ENCODE data around the gene LRRC18.

The LRRC18 gene

GRCh38 chr10:48932831-48933664 lies 6.6 kb downstream of the LRRC18 start:
- Histone ChIP-seq H3K27ac (ENCODE audit: low read depth, low read length) (no peak overlapping the region), H3K27me3 (ENCODE audit: insufficient read depth, low read length) (no peaks in the 10 kb centered on the region), H3K9ac (ENCODE audit: low read depth, low read length) (no peak overlapping the region), H3K4me3 (ENCODE audit: low read length) (no peak overlapping the region), H3K4me1 (ENCODE audit: insufficient read depth, low read length) (no peaks in the 10 kb centered on the region), H3K36me3 (ENCODE audit: insufficient read depth, low read length) (no peaks in the 10 kb centered on the region), H3K9me3 (ENCODE audit: insufficient read depth, low read depth, low read length) (no peaks in the 10 kb centered on the region)
- 93% methylated on average over 7 of the region's 7 CpGs for WGBS

GRCh38 chr10:48931188-48931587 lies 8.5 kb downstream of the LRRC18 start:
- Histone ChIP-seq H3K36me3 (ENCODE audit: insufficient read depth, low read length) (no peaks in the 10 kb centered on the region), H3K9ac (ENCODE audit: low read depth, low read length) (no peak overlapping the region), H3K27me3 (ENCODE audit: insufficient read depth, low read length) (no peaks in the 10 kb centered on the region), H3K9me3 (ENCODE audit: insufficient read depth, low read depth, low read length) (no peaks in the 10 kb centered on the region), H3K27ac (ENCODE audit: low read depth, low read length) (no peak overlapping the region), H3K4me3 (ENCODE audit: low read length) (no peak overlapping the region), H3K4me1 (ENCODE audit: insufficient read depth, low read length) (no peaks in the 10 kb centered on the region)
- WGBS, result 81% methylated on average over 3 of the region's 4 CpGs

GRCh38 chr10:48929413-48929990 lies 10.1 kb downstream of the LRRC18 start:
- Histone ChIP-seq H3K9me3 (ENCODE audit: insufficient read depth, low read depth, low read length) (no peaks in the 10 kb centered on the region), H3K36me3 (ENCODE audit: insufficient read depth, low read length) (no peaks in the 10 kb centered on the region), H3K27me3 (ENCODE audit: insufficient read depth, low read length) (no peaks in the 10 kb centered on the region), H3K4me3 (ENCODE audit: low read length) (no peak overlapping the region), H3K4me1 (ENCODE audit: insufficient read depth, low read length) (no peaks in the 10 kb centered on the region), H3K27ac (ENCODE audit: low read depth, low read length) (no peak overlapping the region), H3K9ac (ENCODE audit: low read depth, low read length) (no peak overlapping the region)
- WGBS, result 70% methylated on average over 5 of the region's 5 CpGs

- Histone ChIP-seq H3K27ac (ENCODE audit: low read depth, low read length) (no peak overlapping the region), H3K9me3 (ENCODE audit: insufficient read depth, low read depth, low read length) (no peaks in the 10 kb centered on the region), H3K9ac (ENCODE audit: low read depth, low read length) (no peak overlapping the region), H3K27me3 (ENCODE audit: insufficient read depth, low read length) (no peaks in the 10 kb centered on the region), H3K36me3 (ENCODE audit: insufficient read depth, low read length) (no peaks in the 10 kb centered on the region), H3K4me1 (ENCODE audit: insufficient read depth, low read length) (no peaks in the 10 kb centered on the region), H3K4me3 (ENCODE audit: low read length) (no peak overlapping the region)
- WGBS, result 90% methylated on average over 13 of the region's 13 CpGs
Observed at GRCh38 chr10:48926764-48927540, 12.7 kb downstream of the LRRC18 start.

GRCh38 chr10:48926255-48926654 lies 13.4 kb downstream of the LRRC18 start:
- Histone ChIP-seq H3K9ac (ENCODE audit: low read depth, low read length) (no peak overlapping the region), H3K4me3 (ENCODE audit: low read length) (no peak overlapping the region), H3K27me3 (ENCODE audit: insufficient read depth, low read length) (no peaks in the 10 kb centered on the region), H3K9me3 (ENCODE audit: insufficient read depth, low read depth, low read length) (no peaks in the 10 kb centered on the region), H3K36me3 (ENCODE audit: insufficient read depth, low read length) (no peaks in the 10 kb centered on the region), H3K4me1 (ENCODE audit: insufficient read depth, low read length) (no peaks in the 10 kb centered on the region), H3K27ac (ENCODE audit: low read depth, low read length) (no peak overlapping the region)
- WGBS, result 98% methylated on average over 1 of the region's 1 CpG

- Histone ChIP-seq H3K27ac (ENCODE audit: low read depth, low read length) (no peak overlapping the region), H3K9ac (ENCODE audit: low read depth, low read length) (no peak overlapping the region), H3K9me3 (ENCODE audit: insufficient read depth, low read depth, low read length) (no peaks in the 10 kb centered on the region), H3K27me3 (ENCODE audit: insufficient read depth, low read length) (no peaks in the 10 kb centered on the region), H3K4me3 (ENCODE audit: low read length) (no peak overlapping the region), H3K4me1 (ENCODE audit: insufficient read depth, low read length) (no peaks in the 10 kb centered on the region), H3K36me3 (ENCODE audit: insufficient read depth, low read length) (no peaks in the 10 kb centered on the region)
- 90% methylated on average over 4 of the region's 4 CpGs for WGBS
Observed at GRCh38 chr10:48924988-48925387, 14.7 kb downstream of the LRRC18 start.

GRCh38 chr10:48923748-48924147 lies 15.9 kb downstream of the LRRC18 start:
- Histone ChIP-seq H3K4me1 (ENCODE audit: insufficient read depth, low read length) (no peaks in the 10 kb centered on the region), H3K27me3 (ENCODE audit: insufficient read depth, low read length) (no peaks in the 10 kb centered on the region), H3K9ac (ENCODE audit: low read depth, low read length) (no peak overlapping the region), H3K4me3 (ENCODE audit: low read length) (no peak overlapping the region), H3K36me3 (ENCODE audit: insufficient read depth, low read length) (no peaks in the 10 kb centered on the region), H3K9me3 (ENCODE audit: insufficient read depth, low read depth, low read length) (no peaks in the 10 kb centered on the region), H3K27ac (ENCODE audit: low read depth, low read length) (no peak overlapping the region)
- 75% methylated on average over 3 of the region's 3 CpGs for WGBS

- no peaks in the 10 kb centered on the region for H3K9me3 ChIP-seq (ENCODE audit: insufficient read depth, low read depth, low read length)
- no peaks in the 10 kb centered on the region for H3K36me3 ChIP-seq (ENCODE audit: insufficient read depth, low read length)
- H3K27me3 ChIP-seq (ENCODE audit: insufficient read depth, low read length), result no peaks in the 10 kb centered on the region
- no peaks in the 10 kb centered on the region for H3K4me1 ChIP-seq (ENCODE audit: insufficient read depth, low read length)
- no peak overlapping the region for H3K4me3 ChIP-seq (ENCODE audit: low read length)
- no peak overlapping the region for H3K9ac ChIP-seq (ENCODE audit: low read depth, low read length)
- WGBS, result 94% methylated on average over 14 of the region's 14 CpGs
- no peak overlapping the region for H3K27ac ChIP-seq (ENCODE audit: low read depth, low read length)
Observed at GRCh38 chr10:48913674-48914073, 26.0 kb downstream of the LRRC18 start.

- 89% methylated on average over 5 of the region's 5 CpGs for WGBS
Observed at GRCh38 chr10:48910548-48910947, 29.1 kb downstream of the LRRC18 start.

GRCh38 chr10:48907730-48908129 lies 31.9 kb downstream of the LRRC18 start:
- WGBS, result 95% methylated on average over 4 of the region's 4 CpGs
- H3K4me3 ChIP-seq (ENCODE audit: low read length), result no peak overlapping the region
- H3K27me3 ChIP-seq (ENCODE audit: insufficient read depth, low read length), result no peaks in the 10 kb centered on the region
- no peaks in the 10 kb centered on the region for H3K36me3 ChIP-seq (ENCODE audit: insufficient read depth, low read length)
- no peak overlapping the region for H3K27ac ChIP-seq (ENCODE audit: low read depth, low read length)
- H3K9ac ChIP-seq (ENCODE audit: low read depth, low read length), result no peak overlapping the region
- H3K4me1 ChIP-seq (ENCODE audit: insufficient read depth, low read length), result 0 out of 2 replicates have a peak, but pooled peaks cover 5% of the 10 kb centered on the region
- H3K9me3 ChIP-seq (ENCODE audit: insufficient read depth, low read depth, low read length), result no peaks in the 10 kb centered on the region

More at GRCh38 chr10:48910548-48910947, 29.1 kb downstream of the LRRC18 start:
- 0 out of 2 replicates have a peak, but pooled peaks cover 5% of the 10 kb centered on the region for H3K4me1 ChIP-seq (ENCODE audit: insufficient read depth, low read length)
- H3K27me3 ChIP-seq (ENCODE audit: insufficient read depth, low read length), result no peaks in the 10 kb centered on the region
- H3K9ac ChIP-seq (ENCODE audit: low read depth, low read length), result no peak overlapping the region
- H3K27ac ChIP-seq (ENCODE audit: low read depth, low read length), result no peak overlapping the region
- no peak overlapping the region for H3K4me3 ChIP-seq (ENCODE audit: low read length)
- H3K36me3 ChIP-seq (ENCODE audit: insufficient read depth, low read length), result no peaks in the 10 kb centered on the region
- H3K9me3 ChIP-seq (ENCODE audit: insufficient read depth, low read depth, low read length), result no peaks in the 10 kb centered on the region

GRCh38 chr10:48906841-48907240 lies 32.8 kb downstream of the LRRC18 start:
- no peak overlapping the region for H3K27ac ChIP-seq (ENCODE audit: low read depth, low read length)
- H3K9me3 ChIP-seq (ENCODE audit: insufficient read depth, low read depth, low read length), result no peaks in the 10 kb centered on the region
- H3K4me3 ChIP-seq (ENCODE audit: low read length), result no peak overlapping the region
- no peaks in the 10 kb centered on the region for H3K27me3 ChIP-seq (ENCODE audit: insufficient read depth, low read length)
- no peak overlapping the region for H3K9ac ChIP-seq (ENCODE audit: low read depth, low read length)
- H3K4me1 ChIP-seq (ENCODE audit: insufficient read depth, low read length), result 0 out of 2 replicates have a peak, but pooled peaks cover 5% of the 10 kb centered on the region
- 96% methylated on average over 2 of the region's 2 CpGs for WGBS
- H3K36me3 ChIP-seq (ENCODE audit: insufficient read depth, low read length), result no peaks in the 10 kb centered on the region
